GM18519 (cell line): ENCODE data around the gene VIPR2.

Experiments
- ATAC-seq: cut with Tn5 transposase; IDR thresholded peaks from one replicate; pipeline ENCODE4 v1.9.1; 2021; ENCODE audit warnings: mild to moderate bottlenecking, moderate library complexity; ENCODE audit not compliant: unreplicated experiment, low FRiP score

The VIPR2 gene

GRCh38 chr7:159031750-159032149 is 112.9 kb downstream of the VIPR2 start:
- no peak for ATAC-seq

GRCh38 chr7:159031135-159031701 is 113.4 kb downstream of the VIPR2 start:
- ATAC-seq = no peak

- no peak for ATAC-seq
These were observed 114.1 kb downstream of the VIPR2 start for GRCh38 chr7:159030490-159031134.

GRCh38 chr7:159028508-159029401 is 115.9 kb downstream of the VIPR2 start:
- no peak for ATAC-seq

- no peak for ATAC-seq
These were observed 116.7 kb downstream of the VIPR2 start for GRCh38 chr7:159027789-159028507.

DNA sequence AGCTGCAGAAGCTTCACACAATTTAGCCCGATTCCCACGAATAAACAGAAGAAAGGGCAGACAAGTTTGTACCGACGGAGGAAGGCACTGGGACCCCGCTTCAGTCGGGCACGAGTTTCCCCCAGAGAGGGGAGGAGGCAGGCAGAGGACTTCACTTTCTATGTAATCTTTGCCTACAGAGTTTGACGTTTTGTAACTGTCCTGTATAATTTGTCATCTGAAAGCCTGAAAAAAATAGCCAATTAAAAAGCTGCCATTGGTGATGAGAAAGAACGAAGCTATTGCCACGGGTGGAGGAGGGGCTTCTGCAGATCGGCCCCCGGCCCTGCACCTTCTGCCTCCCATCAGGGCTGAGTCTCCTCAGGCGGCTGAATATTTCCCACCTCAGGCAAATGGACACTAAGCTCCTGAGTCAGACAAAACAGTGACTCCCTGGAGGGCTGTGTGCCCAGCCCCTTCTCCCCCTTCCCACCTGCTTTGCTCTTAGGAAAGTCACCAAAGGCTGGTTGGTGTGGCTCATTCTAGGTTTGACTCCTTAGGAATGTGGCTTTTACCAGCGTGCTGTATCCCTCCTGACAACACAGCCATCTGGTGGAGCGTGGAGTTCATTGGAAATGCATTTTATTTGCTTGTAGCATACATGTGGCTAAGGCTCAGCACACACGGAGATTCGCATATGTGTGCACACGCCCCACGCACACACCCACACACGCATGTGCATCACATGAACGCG is 117.4 kb downstream of the VIPR2 start:
- no peak for ATAC-seq

DNA sequence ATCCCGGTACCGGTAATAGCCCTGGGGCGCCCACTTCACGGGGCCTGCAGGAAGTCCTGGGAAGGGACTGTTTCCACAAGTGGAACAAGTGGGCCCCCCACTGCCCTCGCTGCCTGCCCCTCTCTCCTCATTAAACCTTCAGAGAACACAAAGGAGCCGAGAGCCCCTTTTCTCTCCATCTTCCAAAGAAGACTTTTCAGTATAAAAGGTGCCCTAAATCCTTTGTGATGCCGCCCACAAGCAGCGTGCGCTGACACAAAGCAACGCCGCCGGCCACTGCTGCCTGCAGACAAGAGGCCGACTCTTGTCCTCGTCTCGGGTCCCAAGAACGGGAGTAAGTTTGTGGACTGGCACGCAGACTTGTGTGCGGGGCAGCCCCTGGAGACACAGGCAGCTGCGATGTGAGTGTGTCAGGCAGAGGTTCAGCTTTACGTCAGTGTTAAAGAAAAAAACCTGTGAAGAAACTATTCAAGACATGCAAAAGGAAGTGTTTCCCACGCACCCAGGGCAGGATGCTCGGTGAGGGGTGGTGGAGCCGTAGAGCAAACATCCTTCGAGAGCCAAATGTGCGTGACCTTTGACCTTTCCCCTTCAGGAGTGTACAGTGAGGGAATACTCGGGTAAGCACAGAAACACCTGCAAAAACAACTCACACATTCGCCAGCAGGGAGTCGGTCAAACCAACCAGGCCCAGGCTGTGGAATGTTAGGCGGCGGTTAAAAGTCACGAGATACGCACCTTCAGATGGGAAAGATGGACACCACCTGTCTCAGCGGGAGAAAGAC is 118.2 kb downstream of the VIPR2 start:
- ATAC-seq = no peak

DNA sequence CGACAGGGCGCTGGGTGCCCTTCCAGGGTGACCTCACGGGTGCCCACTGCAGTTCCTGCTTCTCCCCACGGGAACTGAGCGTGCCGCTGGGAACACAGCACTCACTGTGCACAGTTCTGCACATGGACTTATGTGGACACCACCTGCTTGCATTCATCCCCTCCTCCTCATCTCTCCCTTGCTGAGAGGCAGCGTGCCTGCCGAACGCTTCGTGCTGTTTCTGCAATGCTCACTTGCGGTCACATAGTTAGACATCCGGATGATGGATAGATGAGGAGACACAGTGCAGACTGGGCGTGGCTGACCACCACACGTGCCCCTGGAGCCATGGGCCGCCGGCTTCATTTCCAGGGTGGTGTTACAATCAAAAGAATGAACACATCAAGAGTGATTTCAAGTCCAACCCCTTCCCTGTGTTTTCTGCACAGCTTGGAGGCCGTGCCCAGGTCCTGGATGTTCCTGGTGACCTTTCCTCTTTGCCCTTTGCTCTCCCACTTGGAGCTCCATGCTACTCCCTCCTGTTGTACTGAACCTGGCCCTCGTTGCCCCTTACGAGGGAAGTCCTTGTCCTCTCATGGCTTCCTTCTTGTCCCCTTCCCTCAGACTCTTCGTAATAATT is 119.4 kb downstream of the VIPR2 start:
- no peak for ATAC-seq

- ATAC-seq = no peak
These were observed 120.3 kb downstream of the VIPR2 start for GRCh38 chr7:159024280-159024951.

DNA sequence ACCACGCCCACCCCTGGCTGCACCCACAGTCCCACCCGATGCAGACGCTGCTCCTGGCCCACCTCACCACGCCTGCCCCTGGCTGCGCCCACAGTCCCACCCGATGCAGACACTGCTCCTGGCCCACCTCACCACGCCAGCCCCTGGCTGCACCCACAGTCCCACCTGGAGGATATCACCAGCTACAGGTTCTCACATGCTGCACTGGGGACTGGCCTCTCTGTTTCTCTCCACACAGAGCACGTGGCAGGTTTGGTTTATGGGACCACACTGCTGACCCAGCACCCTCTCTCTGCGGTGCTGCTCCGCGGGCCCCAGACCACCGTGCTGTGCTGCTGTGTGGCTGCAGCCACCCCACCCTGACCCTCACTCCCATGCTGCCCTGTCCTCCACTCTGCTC is 120.9 kb downstream of the VIPR2 start:
- no peak for ATAC-seq

DNA sequence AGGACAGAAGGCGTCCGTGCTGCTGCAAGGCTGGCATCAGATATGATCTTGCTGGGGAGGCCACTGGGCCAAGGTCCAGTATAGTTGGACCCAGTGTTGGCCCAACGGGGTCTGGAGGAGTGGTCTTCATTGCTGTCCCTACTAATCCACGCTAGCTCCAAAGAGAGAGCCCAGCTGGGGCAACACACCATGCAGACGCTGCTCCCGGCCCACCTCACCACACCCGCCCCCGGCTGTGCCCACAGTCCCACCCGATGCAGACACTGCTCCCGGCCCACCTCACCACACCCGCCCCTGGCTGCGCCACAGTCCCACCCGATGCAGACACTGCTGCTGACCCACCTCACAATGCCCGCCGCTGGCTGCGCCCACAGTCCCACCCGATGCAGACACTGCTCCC is 121.5 kb downstream of the VIPR2 start:
- ATAC-seq = no peak

DNA sequence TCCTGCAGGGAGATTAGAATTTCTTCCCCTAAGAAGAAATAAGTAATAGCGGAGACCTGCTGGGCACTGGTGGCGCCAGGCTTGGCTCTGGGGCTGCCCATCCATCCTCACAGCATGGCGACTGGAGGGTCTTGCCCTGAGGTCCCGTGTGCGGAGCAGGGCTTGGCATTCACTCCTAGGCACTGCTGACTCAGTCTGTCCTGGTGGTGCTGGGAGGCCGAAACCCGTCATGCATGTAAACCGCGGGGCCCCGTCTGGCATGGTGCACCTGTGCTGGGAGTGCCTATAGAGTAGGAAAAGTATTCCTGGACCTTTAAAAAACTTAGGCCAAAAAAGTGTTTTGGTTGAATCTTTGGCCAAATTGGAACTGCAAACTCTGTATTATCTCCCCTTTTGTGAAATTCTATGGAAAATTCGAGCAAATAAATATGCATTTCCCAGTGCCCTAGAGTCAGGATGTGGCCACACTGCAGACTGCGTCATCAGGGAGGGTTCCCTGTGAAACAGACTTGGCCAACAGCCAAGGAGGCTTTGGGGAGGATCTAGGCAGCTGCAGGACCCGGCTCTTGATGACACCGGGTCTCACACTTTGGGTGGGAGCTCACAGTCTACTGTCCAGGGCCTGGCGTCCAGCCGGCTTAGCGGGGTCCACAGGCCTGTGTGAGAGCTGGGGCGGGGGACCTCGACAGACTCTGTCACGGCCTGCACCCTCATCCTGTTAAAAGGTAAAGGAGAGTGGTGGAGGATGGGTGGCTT is 122.3 kb downstream of the VIPR2 start:
- ATAC-seq = no peak

GRCh38 chr7:159020987-159021386 is 123.7 kb downstream of the VIPR2 start:
- no peak for ATAC-seq

GRCh38 chr7:159019111-159019510 is 125.6 kb downstream of the VIPR2 start:
- no peak for ATAC-seq

DNA sequence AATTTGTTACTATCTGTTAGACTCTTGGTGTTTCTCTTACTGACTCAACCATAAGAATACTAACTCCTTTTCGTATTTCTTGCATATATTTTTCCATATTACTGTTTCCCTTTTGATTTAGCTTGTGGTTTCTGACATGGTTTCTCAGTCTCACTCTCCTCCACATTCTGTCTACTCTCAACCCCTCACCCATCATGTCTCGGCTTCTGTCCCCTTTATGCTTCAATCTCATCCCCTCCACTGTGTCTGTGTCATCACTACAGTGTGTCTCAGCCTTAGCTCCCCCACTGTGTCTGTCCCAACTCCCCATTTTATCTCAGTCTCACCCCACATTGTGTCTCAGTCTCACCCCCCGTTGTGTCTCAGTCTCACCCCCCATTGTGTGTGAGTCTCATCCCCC is 126.9 kb downstream of the VIPR2 start:
- no peak for ATAC-seq

DNA sequence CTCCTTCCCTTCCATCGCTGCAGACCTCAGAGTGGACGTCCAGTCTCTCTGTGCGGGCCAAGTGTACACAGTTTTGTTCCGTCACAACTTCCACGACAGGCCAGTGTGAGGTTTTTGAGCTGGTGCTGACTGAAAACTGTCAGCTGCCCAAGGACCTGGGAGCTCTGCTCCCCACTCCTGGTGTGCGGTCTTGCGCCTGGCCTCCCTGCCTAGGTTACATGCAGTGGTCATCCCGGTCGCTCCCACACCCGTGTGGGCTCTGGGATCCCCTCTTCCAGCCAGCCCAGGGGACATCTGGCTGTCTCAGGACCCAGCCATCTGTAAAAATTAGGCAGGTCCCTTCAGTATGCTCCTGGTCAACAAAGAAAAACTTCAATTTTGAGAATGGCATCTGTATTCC is 127.5 kb downstream of the VIPR2 start:
- no peak for ATAC-seq

DNA sequence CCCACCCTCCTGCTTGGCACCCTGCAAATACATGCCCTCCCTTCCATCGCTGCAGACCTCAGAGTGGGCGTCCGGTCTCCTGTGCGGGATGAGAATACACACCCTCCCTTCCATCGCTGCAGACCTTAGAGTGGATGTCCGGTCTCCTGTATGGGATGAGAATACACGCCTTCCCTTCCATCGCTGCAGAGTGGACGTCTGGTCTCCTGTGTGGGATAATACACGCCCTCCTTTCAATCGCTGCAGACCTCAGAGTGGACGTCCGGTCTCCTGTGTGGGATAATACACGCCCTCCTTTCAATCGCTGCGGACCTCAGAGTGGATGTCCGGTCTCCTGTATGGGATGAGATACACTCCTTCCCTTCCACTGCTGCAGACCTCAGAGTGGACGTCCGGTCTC is 128.1 kb downstream of the VIPR2 start:
- ATAC-seq = no peak
